HL-60 (cell line): ENCODE measurements around the gene MAPK10.
A peak's percentile ranks its signal among the peaks of the same experiment; 100 is the strongest.

Experiments used
- DNase-seq, 2 experiments: peaks; one replicate each; pipeline ENCODE4 v3.0.0-alpha.2; 2010 to 2020; ENCODE audit warnings: low read depth in 1 of 2, low spot score in 1 of 2
- H3K27ac ChIP-seq: fragments of 250-450 bp; sonication (Bioruptor Pico); replicated peaks from 2 replicates; pipeline ENCODE4 v1.5.1; 2020; ENCODE audit warnings: mild to moderate bottlenecking, moderate library complexity
- H3K27me3 ChIP-seq: fragments of 250-450 bp; sonication (Bioruptor Pico); 2 replicates; pipeline ENCODE4 v1.5.1; 2021; ENCODE audit warnings: mild to moderate bottlenecking, moderate library complexity; ENCODE audit not compliant: insufficient read depth, poor library complexity, severe bottlenecking
- H3K4me3 ChIP-seq: replicated peaks from 2 replicates; pipeline ENCODE4 v1.5.1; 2011; ENCODE audit warnings: mild to moderate bottlenecking, control low read depth, low read length; ENCODE audit not compliant: insufficient read depth
- GABPA ChIP-seq: IDR thresholded peaks from 2 replicates; pipeline ENCODE4 v1.6.1; 2012; ENCODE audit warnings: low read depth
- POLR2AphosphoS5 ChIP-seq: IDR thresholded peaks from 2 replicates; pipeline ENCODE4 v1.6.1; 2012; ENCODE audit warnings: low read depth
- REST ChIP-seq: IDR thresholded peaks from 2 replicates; pipeline ENCODE4 v1.6.1; 2012; ENCODE audit warnings: low read depth; ENCODE audit not compliant: insufficient replicate concordance
- SPI1 ChIP-seq: IDR thresholded peaks from 2 replicates; pipeline ENCODE4 v1.6.1; 2012; ENCODE audit warnings: low read depth, mild to moderate bottlenecking, borderline replicate concordance
- TF ChIP-seq, protein P1 (sequence below): IDR thresholded peaks from one replicate; pipeline ENCODE4 v1.5.1; 2011; ENCODE audit warnings: low read length, control low read depth, inconsistent platforms; ENCODE audit not compliant: insufficient read depth

The MAPK10 gene

DNA sequence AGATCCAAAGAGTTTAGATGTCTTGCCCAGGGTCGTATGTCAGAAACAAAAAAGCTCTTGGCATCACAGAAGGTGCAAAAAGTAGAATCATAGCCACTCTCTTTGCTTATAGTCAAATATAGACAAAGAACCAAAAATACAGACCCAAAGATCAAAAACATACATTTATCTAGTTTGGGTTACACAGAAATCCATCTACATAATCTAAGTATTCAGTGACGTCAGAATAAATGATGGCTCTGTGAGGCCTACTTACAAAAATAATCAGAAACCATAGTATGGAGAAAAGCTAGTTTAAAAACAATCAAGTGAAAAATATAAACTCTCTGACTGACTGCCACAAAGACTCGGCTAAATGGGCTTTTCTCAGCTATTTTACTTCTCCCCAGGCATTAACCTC lies 126.8 kb downstream of the MAPK10 start:
- Histone ChIP-seq H3K4me3 (no peak overlapping the region), H3K27ac (no peak overlapping the region), H3K27me3 (no peaks in the 10 kb centered on the region)
- no peak for DNase-seq
- TF ChIP-seq, protein P1, sequence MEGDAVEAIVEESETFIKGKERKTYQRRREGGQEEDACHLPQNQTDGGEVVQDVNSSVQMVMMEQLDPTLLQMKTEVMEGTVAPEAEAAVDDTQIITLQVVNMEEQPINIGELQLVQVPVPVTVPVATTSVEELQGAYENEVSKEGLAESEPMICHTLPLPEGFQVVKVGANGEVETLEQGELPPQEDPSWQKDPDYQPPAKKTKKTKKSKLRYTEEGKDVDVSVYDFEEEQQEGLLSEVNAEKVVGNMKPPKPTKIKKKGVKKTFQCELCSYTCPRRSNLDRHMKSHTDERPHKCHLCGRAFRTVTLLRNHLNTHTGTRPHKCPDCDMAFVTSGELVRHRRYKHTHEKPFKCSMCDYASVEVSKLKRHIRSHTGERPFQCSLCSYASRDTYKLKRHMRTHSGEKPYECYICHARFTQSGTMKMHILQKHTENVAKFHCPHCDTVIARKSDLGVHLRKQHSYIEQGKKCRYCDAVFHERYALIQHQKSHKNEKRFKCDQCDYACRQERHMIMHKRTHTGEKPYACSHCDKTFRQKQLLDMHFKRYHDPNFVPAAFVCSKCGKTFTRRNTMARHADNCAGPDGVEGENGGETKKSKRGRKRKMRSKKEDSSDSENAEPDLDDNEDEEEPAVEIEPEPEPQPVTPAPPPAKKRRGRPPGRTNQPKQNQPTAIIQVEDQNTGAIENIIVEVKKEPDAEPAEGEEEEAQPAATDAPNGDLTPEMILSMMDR = no peak
- TF ChIP-seq GABPA = no peak
- TF ChIP-seq SPI1 = no peak
- TF ChIP-seq POLR2AphosphoS5 = no peak

- Histone ChIP-seq H3K27me3 (no peaks in the 10 kb centered on the region), H3K27ac (no peak overlapping the region), H3K4me3 (no peak overlapping the region)
- TF ChIP-seq, protein P1 = peak; percentile 22
- no peak for TF ChIP-seq SPI1
- peak; percentile 4 to 26 for DNase-seq
Measured at GRCh38 chr4:86223472-86223871, 136.4 kb downstream of the MAPK10 start.

DNA sequence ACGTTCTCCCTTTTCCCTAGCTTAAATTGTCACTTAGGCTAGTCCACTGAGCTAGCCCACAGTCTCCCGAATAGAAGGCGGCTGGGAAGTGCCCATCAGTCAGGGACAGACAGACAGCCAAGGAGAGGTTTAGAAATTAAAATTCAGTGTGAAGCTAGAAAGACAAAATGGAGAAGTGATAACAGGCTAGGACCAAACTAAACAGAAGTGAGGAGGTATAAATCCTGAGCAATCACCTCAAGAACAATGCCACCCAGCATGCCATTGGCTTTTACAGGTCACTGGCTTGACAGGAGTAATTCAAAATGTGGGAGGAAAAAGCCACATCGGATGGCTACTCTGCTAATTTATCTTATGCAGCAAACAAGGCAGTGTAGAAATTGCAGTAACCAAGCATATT lies 138.9 kb downstream of the MAPK10 start:
- TF ChIP-seq, protein P1 = no peak
- TF ChIP-seq SPI1 (no peak), POLR2AphosphoS5 (no peak), REST (no peak), GABPA (no peak)
- no peak overlapping the region for H3K27ac ChIP-seq

DNA sequence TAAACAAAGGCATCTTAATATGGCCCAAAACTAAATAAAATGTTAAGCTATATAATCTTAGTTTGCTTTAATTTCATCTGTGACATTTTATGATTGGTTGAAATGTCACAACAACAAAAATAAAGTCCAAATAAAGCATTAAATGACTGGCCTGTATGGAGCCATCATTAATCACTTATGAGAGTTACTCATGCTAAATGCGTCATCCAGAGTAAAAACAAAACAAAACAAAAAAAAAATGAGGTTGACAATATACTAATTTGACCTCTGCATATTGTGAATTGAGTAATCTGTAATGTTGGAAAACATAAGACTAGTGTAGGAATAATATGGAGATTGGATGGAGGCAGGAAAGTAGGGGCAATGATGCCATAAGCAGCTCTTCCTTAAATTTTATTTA lies 139.7 kb downstream of the MAPK10 start:
- no peak for DNase-seq
- no peaks in the 10 kb centered on the region for H3K27me3 ChIP-seq
- H3K4me3 ChIP-seq = no peak overlapping the region
- TF ChIP-seq REST (no peak), GABPA (no peak), SPI1 (no peak), POLR2AphosphoS5 (no peak)
- TF ChIP-seq, protein P1 = no peak
- H3K27ac ChIP-seq = no peak overlapping the region

More for the DNA sequence above, 138.9 kb downstream of the MAPK10 start:
- DNase-seq = no peak
- Histone ChIP-seq H3K4me3 (no peak overlapping the region), H3K27me3 (no peaks in the 10 kb centered on the region)
